Measurements from ENCODE around the gene NT5C3B. TPM values are rescaled to one million over a fixed set of nuclear protein-coding genes. Genes with fewer than 3 reads are reported as not detected.

The NT5C3B gene
- polyA plus RNA-seq, 1 experiment: 88.3 TPM

DNA sequence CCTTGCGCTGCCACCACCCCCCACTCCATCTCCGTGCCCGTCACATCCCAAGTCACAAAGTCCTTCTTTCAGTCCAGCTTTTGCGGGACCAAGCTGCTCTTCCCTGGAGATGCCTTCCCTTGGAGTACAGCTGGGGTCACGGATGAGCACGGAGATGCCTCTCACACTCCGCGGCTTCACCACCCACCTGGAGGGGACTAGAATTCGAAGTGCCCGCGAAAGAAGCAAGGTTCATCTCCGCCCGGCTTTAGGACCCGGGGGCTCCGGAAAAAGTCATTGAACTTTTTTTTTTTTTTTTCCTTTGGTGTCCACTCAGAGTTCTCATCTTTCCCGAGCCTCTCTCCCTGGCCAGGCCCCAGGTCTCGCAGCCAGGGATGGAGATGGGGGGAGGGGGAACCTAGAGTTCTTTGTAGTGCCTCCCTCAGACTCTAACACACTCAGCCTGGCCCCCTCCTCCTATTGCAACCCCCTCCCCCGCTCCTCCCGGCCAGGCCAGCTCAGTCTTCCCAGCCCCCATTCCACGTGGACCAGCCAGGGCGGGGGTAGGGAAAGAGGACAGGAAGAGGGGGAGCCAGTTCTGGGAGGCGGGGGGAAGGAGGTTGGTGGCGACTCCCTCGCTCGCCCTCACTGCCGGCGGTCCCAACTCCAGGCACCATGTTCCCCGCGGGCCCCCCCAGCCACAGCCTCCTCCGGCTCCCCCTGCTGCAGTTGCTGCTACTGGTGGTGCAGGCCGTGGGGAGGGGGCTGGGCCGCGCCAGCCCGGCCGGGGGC lies 23.5 kb downstream of the NT5C3B start, which contains the start of gene FKBP10:
Gene FKBP10, plus strand, starts transcription at position 624 of the 771 bp plus-strand sequence. Its CDS starts 31 bp downstream, at position 655.
- POLR2A ChIA-PET: interaction anchor here (0.7 kb wide), 2 partner anchors 23 to 73 kb away, joined by 3 read pairs; no protein-coding TSS in a partner anchor
- DNase-seq (ENCODE audit: low read depth): no peak
- CTCF ChIA-PET: interaction anchor here (0.7 to 4.4 kb wide), 6 partner anchors 11 to 1152 kb away, joined by 3 to 36 read pairs (median 4); partner anchors contain the start of gene KLHL11
- H3K4me3 ChIP-seq (ENCODE audit: low read depth, low read length): peak within 1 kb of the TSS; percentile 88
- H3K36me3 ChIP-seq (ENCODE audit: control insufficient read depth, insufficient read depth, low read length): peaks cover 10% of the 10 kb centered on the region
- H3K27me3 ChIP-seq (ENCODE audit: control insufficient read depth, insufficient read depth, low read length): no peaks in the 10 kb centered on the region
- TF ChIP-seq, protein P1, sequence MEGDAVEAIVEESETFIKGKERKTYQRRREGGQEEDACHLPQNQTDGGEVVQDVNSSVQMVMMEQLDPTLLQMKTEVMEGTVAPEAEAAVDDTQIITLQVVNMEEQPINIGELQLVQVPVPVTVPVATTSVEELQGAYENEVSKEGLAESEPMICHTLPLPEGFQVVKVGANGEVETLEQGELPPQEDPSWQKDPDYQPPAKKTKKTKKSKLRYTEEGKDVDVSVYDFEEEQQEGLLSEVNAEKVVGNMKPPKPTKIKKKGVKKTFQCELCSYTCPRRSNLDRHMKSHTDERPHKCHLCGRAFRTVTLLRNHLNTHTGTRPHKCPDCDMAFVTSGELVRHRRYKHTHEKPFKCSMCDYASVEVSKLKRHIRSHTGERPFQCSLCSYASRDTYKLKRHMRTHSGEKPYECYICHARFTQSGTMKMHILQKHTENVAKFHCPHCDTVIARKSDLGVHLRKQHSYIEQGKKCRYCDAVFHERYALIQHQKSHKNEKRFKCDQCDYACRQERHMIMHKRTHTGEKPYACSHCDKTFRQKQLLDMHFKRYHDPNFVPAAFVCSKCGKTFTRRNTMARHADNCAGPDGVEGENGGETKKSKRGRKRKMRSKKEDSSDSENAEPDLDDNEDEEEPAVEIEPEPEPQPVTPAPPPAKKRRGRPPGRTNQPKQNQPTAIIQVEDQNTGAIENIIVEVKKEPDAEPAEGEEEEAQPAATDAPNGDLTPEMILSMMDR (IDR thresholded peaks at IDR 0.05; ENCODE audit: insufficient read depth, low read depth, low read length): no peak

DNA sequence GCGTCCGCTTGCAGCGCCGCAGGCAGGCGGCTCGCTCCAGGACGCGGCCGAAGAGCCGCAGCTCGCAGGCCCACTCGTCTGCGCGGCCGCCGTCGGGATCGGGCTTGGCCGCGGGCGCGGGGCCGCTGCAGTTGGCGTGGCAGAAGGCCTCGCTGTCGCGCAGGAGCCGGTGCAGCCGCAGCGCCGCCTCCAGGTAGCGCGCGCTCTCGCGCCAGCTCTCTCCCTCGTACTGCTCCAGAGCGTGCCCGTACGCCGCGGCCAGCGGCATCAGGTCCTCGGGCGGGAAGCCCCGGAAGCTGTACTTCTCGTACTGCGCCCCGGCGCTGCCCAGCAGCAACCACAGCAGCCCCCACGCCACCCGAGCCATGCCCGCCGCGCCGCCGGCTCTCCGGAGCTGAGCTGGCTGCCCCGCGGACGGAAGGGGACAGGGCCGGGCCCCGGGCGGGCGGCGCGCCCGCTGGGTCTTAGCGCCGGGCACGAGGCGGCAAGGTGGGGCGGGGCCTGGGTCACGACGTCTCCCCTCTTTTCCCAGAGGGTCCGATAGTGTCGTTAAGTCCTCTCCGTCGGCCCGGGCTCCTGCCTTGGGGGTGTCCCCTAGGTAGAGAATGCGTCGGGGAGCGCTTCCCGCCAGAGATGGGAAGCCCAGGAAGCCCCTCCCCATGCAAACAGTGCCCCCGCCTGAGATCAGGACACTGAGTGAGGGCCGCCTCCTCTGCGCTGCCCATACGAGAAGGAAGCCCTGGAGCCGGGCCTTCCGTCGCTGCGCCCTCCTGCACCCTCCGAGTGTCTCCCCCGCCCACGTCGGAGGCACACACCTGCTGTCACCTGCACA lies 24.3 kb downstream of the NT5C3B start, which contains the start of gene P3H4:
Gene P3H4, minus strand, starts transcription at position 401 of the 832 bp plus-strand sequence. Its CDS starts 34 bp downstream, at position 367.
- Histone ChIP-seq H3K4me3 (ENCODE audit: low read depth, low read length) (peak within 1 kb of the TSS; percentile 88), H3K36me3 (ENCODE audit: control insufficient read depth, insufficient read depth, low read length) (peaks cover 7% of the 10 kb centered on the region), H3K27me3 (ENCODE audit: control insufficient read depth, insufficient read depth, low read length) (no peaks in the 10 kb centered on the region)
- no peak for DNase-seq (ENCODE audit: low read depth)
- ChIA-PET POLR2A (no interaction called here), CTCF (interaction anchor here (0.6 to 4.4 kb wide), 13 partner anchors 10 to 152 kb away, joined by 3 to 36 read pairs (median 4); partner anchors contain the start of genes JUP and KLHL11)
- TF ChIP-seq, protein P1 (IDR thresholded peaks at IDR 0.05; ENCODE audit: insufficient read depth, low read depth, low read length): peak; percentile 69

DNA sequence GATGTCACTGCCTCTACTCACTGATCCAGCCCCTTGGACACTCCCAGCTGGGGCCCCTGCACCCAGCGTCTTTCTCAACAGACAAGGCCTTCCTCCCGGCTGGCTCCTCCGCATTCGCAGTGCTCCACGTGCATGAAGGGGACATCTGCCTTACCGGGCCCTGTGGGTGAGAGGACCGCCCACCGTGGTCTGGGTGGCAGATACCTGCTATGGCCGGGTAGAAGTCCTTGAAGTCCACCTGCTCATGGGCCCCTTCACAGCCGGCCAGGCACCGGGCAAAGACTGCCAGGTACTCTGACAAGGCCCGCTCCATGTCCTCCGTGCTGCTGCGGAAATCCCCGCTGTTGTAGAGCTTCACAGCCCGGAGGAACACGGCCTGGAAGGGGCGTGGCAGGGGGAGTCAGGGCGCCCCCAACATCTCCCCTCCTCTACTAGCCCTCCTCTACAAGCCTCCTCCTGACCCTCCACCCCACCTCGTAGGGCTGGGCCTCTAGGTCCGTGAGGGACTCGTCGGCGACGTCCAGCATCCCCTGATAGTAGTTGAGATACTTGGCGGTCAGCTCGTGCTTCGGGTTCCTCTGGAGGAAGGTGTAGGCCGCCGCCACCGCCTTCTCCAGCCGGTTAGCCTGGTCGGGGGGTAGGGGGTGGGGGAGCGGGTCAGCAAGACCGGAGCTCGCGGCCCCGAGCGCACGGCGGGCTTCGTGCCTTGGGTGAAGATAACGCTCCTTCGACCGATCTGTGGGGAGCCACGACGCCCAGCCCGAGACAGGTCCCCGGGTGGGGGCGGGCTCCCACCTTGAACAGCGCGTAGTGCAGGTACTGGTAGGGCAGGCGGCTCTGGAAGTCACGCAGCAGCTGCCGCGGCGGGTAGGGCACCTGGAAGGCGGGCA lies 25.1 kb downstream of the NT5C3B start:
- peak overlapping the region; percentile 88 for H3K4me3 ChIP-seq (ENCODE audit: low read depth, low read length)
- TF ChIP-seq, protein P1 (IDR thresholded peaks at IDR 0.05; ENCODE audit: insufficient read depth, low read depth, low read length): no peak
- no peak for DNase-seq (ENCODE audit: low read depth)
- POLR2A ChIA-PET: interaction anchor here (0.6 kb wide), 1 partner anchor 213 kb away, joined by 5 read pairs; no protein-coding TSS in a partner anchor
- CTCF ChIA-PET: interaction anchor here (0.6 to 4.4 kb wide), 15 partner anchors 9 to 152 kb away, joined by 3 to 36 read pairs (median 4); partner anchors contain the start of genes JUP and KLHL10
- H3K36me3 ChIP-seq (ENCODE audit: control insufficient read depth, insufficient read depth, low read length): peaks cover 10% of the 10 kb centered on the region
- no peaks in the 10 kb centered on the region for H3K27me3 ChIP-seq (ENCODE audit: control insufficient read depth, insufficient read depth, low read length)

DNA sequence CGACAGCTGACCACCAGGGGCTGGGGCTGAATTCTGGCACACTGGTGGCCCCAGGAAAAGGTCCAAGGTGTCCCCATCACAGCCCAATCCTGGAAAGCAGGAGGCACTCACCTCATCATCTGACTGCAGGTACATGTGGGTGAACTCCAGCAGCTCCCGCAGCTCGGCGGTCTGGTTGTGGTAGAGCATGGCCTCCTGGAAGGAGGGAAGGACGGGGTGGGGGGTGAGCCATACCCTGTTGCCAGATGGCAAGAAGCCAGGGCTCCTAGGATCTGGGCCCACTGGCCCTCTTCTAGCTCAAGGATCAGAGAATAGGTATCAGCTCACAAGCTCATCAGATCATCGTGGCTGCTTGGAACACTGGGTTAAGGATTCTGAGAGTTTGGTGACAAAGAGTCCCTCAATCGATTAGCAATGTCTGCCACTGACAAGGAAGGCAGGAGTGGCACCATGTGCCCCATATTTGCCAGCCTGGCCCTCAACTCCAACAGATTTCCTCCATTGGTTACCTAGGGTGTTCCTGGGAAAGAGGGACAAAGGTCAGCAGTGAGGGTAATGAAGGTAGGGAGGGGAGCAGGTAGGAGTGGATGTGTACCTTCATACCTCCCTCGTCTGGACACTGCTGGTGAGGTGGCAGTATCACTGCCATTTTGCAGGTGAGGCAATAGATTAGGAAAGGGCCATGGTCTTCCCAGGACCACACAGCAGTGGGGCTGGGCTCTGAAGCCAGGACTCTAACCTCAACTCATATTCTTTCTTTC lies 29.2 kb downstream of the NT5C3B start:
- no peaks in the 10 kb centered on the region for H3K27me3 ChIP-seq (ENCODE audit: control insufficient read depth, insufficient read depth, low read length)
- peaks cover 14% of the 10 kb centered on the region for H3K36me3 ChIP-seq (ENCODE audit: control insufficient read depth, insufficient read depth, low read length)
- ChIA-PET CTCF (interaction anchor here (0.6 to 0.9 kb wide), 2 partner anchors 14 to 69 kb away, joined by 3 read pairs; no protein-coding TSS in a partner anchor), POLR2A (no interaction called here)
- DNase-seq (ENCODE audit: low read depth): no peak
- TF ChIP-seq, protein P1 (IDR thresholded peaks at IDR 0.05; ENCODE audit: insufficient read depth, low read depth, low read length): no peak
- H3K4me3 ChIP-seq (ENCODE audit: low read depth, low read length): no peak overlapping the region
